Measurements from ENCODE around the gene NOS1AP. TPM values are rescaled to one million over a fixed set of nuclear protein-coding genes. Genes with fewer than 3 reads are reported as not detected.

Gene NOS1AP
- polyA plus RNA-seq, 3 donors = 0.12 TPM; not detected in 2

DNA sequence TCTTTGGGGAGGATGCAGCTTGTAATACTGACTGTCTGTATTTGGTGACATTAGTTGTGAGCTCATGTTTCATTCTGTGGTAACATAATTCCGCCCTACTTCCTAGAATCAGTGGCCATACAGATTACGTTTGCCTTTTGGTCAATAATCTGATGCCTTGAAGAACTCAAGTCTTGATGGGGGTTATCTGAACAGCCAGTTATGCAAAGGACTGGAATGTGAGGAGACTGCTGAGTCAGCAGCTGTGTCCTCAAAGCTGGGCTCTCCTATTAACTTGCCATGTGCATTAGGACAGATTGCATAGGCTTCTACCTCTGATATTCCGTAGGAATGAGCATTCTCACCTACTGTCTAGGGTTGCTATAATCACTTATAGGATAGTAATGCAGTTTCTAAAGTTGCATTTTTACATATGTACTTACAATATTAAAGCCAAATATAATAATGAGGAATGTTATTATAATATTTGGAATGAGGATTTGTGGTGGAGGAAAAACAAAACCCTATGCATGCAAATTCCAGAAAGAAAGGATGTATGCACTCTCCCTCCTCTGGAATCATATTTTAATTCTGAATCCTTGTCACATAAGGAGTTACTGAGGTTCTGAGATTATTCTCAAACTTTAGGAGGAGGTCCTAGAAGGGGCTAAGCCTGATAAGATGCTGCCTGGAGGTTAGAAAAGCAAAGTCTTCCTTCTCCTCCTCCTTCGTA lies 116.0 kb downstream of the NOS1AP start:
- H3K79me2 ChIP-seq (ENCODE audit: insufficient read depth, low read length) = no peaks in the 10 kb centered on the region
- no peaks in the 10 kb centered on the region for H3K4me1 ChIP-seq (ENCODE audit: control insufficient read depth in 1 of 2, insufficient read depth in 2 of 2, low read length in 2 of 2)
- no peak overlapping the region for H3K4me2 ChIP-seq (replicated peaks; ENCODE audit: extremely low read depth, low read length, poor library complexity, severe bottlenecking)
- Mint-ChIP-seq H3K4me3 (no peak overlapping the region), H3K27me3 (ENCODE audit: low read depth in 3 of 3) (peaks cover 0 to 4% (median 1%) of the 10 kb centered on the region in 3 donors), H3K27ac (no peak overlapping the region), H3K9me3 (peaks cover 0 to 9% (median 5%) of the 10 kb centered on the region in 7 donors), H3K4me1 (peaks cover 5% of the 10 kb centered on the region), H3K36me3 (no peaks in the 10 kb centered on the region)
- H3K4me3 ChIP-seq (replicated peaks in 1 of 3; ENCODE audit: low read depth in 2 of 3, low read length in 3 of 3) = no peak overlapping the region
- no peak overlapping the region for H3K27ac ChIP-seq (ENCODE audit: low read depth in 1 of 2, low read length in 2 of 2)
- no peak for DNase-seq
- no peak overlapping the region for H2AFZ ChIP-seq (ENCODE audit: insufficient read depth, low read depth, low read length, poor library complexity, severe bottlenecking)
- H3K9ac ChIP-seq (ENCODE audit: insufficient read depth, low read length, poor library complexity, severe bottlenecking) = no peak overlapping the region
- H4K20me1 ChIP-seq (ENCODE audit: insufficient read depth, low read length) = no peaks in the 10 kb centered on the region
- WGBS (ENCODE audit: insufficient coverage) = 100% methylated on average over 1 of the region's 4 CpGs
- no peaks in the 10 kb centered on the region for H3K9me3 ChIP-seq (replicated peaks in 1 of 2; ENCODE audit: control insufficient read depth in 1 of 2, insufficient read depth in 1 of 2, low read length in 2 of 2)
- H3K27me3 ChIP-seq (ENCODE audit: control insufficient read depth in 2 of 2, insufficient read depth in 2 of 2, low read length in 2 of 2) = no peaks in the 10 kb centered on the region
- no peaks in the 10 kb centered on the region for H3K36me3 ChIP-seq (replicated peaks in 1 of 2; ENCODE audit: control insufficient read depth in 1 of 2, insufficient read depth in 2 of 2, low read length in 2 of 2)
- intact Hi-C loops (cut with micrococcal nuclease) = no loop called here
- TF ChIP-seq, protein P1, sequence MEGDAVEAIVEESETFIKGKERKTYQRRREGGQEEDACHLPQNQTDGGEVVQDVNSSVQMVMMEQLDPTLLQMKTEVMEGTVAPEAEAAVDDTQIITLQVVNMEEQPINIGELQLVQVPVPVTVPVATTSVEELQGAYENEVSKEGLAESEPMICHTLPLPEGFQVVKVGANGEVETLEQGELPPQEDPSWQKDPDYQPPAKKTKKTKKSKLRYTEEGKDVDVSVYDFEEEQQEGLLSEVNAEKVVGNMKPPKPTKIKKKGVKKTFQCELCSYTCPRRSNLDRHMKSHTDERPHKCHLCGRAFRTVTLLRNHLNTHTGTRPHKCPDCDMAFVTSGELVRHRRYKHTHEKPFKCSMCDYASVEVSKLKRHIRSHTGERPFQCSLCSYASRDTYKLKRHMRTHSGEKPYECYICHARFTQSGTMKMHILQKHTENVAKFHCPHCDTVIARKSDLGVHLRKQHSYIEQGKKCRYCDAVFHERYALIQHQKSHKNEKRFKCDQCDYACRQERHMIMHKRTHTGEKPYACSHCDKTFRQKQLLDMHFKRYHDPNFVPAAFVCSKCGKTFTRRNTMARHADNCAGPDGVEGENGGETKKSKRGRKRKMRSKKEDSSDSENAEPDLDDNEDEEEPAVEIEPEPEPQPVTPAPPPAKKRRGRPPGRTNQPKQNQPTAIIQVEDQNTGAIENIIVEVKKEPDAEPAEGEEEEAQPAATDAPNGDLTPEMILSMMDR (IDR thresholded peaks at IDR 0.05) = no peak

DNA sequence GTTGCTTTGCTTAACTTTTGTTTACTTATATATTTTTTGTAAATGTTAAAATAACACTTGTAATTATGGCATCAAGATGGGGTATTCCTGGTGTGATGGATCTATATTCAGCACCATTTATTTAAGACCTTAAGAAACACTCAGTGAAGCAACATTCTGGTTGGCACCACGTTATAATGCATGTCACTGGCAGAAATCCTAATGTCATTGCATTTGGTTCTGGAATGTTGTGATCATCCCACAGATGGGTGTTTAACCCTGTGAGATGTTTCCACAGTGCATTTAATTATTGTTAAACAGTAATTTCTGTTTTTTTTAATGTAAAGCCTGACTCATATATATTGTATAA lies 116.5 kb downstream of the NOS1AP start:
- no peak for DNase-seq
- TF ChIP-seq, protein P1 (IDR thresholded peaks at IDR 0.05) = no peak
- peaks cover 0 to 9% (median 5%) of the 10 kb centered on the region in 7 donors for H3K9me3 Mint-ChIP-seq
- Histone ChIP-seq H3K9ac (ENCODE audit: insufficient read depth, low read length, poor library complexity, severe bottlenecking) (no peak overlapping the region), H3K27me3 (ENCODE audit: control insufficient read depth in 2 of 2, insufficient read depth in 2 of 2, low read length in 2 of 2) (no peaks in the 10 kb centered on the region), H3K79me2 (ENCODE audit: insufficient read depth, low read length) (no peaks in the 10 kb centered on the region), H3K36me3 (replicated peaks in 1 of 2; ENCODE audit: control insufficient read depth in 1 of 2, insufficient read depth in 2 of 2, low read length in 2 of 2) (no peaks in the 10 kb centered on the region), H2AFZ (ENCODE audit: insufficient read depth, low read depth, low read length, poor library complexity, severe bottlenecking) (no peak overlapping the region), H3K4me2 (replicated peaks; ENCODE audit: extremely low read depth, low read length, poor library complexity, severe bottlenecking) (no peak overlapping the region), H3K4me3 (replicated peaks in 1 of 3; ENCODE audit: low read depth in 2 of 3, low read length in 3 of 3) (no peak overlapping the region), H3K27ac (ENCODE audit: low read depth in 1 of 2, low read length in 2 of 2) (no peak overlapping the region), H3K9me3 (replicated peaks in 1 of 2; ENCODE audit: control insufficient read depth in 1 of 2, insufficient read depth in 1 of 2, low read length in 2 of 2) (no peaks in the 10 kb centered on the region), H4K20me1 (ENCODE audit: insufficient read depth, low read length) (no peaks in the 10 kb centered on the region), H3K4me1 (ENCODE audit: control insufficient read depth in 1 of 2, insufficient read depth in 2 of 2, low read length in 2 of 2) (no peaks in the 10 kb centered on the region)
- H3K27me3 Mint-ChIP-seq (ENCODE audit: low read depth in 3 of 3) = peaks cover 0 to 4% (median 1%) of the 10 kb centered on the region in 3 donors
- intact Hi-C loops (cut with micrococcal nuclease) = no loop called here
- peaks cover 5% of the 10 kb centered on the region for H3K4me1 Mint-ChIP-seq
- no peaks in the 10 kb centered on the region for H3K36me3 Mint-ChIP-seq
- H3K4me3 Mint-ChIP-seq = no peak overlapping the region
- no peak overlapping the region for H3K27ac Mint-ChIP-seq
- WGBS (ENCODE audit: insufficient coverage) = no CpG with 5 or more reads among the region's 1 CpG
